ENCODE data around the gene GZMM.

GZMM gene

DNA sequence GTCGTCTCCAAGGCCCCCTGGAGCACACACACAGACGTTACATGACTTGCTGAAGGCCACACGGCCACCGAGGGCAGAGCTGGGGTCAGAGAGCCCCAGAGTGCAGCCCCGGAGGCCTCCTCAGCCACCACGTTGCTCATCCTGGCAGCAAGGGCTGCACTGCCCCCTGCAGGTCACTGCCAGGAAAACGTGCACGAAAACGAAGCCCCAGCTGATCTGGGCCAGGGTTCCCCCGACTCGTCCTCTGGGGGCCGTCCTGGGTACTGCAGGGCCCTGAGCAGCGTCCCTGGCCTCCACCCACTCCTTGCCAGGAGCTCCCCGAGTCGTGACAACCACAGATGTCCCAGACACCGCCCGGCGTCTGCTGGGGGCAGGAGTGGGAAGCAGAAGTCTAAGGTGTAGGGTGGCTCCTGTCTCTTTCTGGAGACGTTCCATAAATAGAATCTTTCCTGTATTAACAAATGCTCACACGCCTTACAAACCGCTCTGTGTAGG lies 33.2 kb upstream of the GZMM start (continued):
- no peak for TF ChIP-seq ZNF837 (tag by site-specific recombination; IDR thresholded peaks at IDR 0.05)
- TF ChIP-seq ZNF555 (tag by site-specific recombination; conservative IDR thresholded peaks at IDR 0.05) = no peak
- TF ChIP-seq ZNF239 (tag by site-specific recombination; IDR thresholded peaks at IDR 0.05) = no peak
- no peak for TF ChIP-seq ZNF426 (tag by site-specific recombination; IDR thresholded peaks at IDR 0.05)
- TF ChIP-seq, protein P1, sequence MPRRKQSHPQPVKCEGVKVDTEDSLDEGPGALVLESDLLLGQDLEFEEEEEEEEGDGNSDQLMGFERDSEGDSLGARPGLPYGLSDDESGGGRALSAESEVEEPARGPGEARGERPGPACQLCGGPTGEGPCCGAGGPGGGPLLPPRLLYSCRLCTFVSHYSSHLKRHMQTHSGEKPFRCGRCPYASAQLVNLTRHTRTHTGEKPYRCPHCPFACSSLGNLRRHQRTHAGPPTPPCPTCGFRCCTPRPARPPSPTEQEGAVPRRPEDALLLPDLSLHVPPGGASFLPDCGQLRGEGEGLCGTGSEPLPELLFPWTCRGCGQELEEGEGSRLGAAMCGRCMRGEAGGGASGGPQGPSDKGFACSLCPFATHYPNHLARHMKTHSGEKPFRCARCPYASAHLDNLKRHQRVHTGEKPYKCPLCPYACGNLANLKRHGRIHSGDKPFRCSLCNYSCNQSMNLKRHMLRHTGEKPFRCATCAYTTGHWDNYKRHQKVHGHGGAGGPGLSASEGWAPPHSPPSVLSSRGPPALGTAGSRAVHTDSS (tag by site-specific recombination; IDR thresholded peaks at IDR 0.05) = no peak
- TF ChIP-seq, protein P2, sequence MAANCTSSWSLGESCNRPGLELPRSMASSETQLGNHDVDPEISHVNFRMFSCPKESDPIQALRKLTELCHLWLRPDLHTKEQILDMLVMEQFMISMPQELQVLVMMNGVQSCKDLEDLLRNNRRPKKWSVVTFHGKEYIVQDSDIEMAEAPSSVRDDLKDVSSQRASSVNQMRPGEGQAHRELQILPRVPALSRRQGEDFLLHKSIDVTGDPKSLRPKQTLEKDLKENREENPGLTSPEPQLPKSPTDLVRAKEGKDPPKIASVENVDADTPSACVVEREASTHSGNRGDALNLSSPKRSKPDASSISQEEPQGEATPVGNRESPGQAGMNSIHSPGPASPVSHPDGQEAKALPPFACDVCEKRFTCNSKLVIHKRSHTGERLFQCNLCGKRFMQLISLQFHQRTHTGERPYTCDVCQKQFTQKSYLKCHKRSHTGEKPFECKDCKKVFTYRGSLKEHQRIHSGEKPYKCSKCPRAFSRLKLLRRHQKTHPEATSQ (tag by site-specific recombination; IDR thresholded peaks at IDR 0.05) = no peak
- TF ChIP-seq, protein P3, sequence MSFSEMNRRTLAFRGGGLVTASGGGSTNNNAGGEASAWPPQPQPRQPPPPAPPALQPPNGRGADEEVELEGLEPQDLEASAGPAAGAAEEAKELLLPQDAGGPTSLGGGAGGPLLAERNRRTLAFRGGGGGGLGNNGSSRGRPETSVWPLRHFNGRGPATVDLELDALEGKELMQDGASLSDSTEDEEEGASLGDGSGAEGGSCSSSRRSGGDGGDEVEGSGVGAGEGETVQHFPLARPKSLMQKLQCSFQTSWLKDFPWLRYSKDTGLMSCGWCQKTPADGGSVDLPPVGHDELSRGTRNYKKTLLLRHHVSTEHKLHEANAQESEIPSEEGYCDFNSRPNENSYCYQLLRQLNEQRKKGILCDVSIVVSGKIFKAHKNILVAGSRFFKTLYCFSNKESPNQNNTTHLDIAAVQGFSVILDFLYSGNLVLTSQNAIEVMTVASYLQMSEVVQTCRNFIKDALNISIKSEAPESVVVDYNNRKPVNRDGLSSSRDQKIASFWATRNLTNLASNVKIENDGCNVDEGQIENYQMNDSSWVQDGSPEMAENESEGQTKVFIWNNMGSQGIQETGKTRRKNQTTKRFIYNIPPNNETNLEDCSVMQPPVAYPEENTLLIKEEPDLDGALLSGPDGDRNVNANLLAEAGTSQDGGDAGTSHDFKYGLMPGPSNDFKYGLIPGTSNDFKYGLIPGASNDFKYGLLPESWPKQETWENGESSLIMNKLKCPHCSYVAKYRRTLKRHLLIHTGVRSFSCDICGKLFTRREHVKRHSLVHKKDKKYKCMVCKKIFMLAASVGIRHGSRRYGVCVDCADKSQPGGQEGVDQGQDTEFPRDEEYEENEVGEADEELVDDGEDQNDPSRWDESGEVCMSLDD (tag by site-specific recombination; IDR thresholded peaks at IDR 0.05) = peak; percentile 57; the same call in 1 of the 2 replicates
- TF ChIP-seq, protein P4, sequence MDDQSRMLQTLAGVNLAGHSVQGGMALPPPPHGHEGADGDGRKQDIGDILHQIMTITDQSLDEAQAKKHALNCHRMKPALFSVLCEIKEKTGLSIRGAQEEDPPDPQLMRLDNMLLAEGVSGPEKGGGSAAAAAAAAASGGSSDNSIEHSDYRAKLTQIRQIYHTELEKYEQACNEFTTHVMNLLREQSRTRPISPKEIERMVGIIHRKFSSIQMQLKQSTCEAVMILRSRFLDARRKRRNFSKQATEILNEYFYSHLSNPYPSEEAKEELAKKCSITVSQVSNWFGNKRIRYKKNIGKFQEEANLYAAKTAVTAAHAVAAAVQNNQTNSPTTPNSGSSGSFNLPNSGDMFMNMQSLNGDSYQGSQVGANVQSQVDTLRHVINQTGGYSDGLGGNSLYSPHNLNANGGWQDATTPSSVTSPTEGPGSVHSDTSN (CRISPR knock-in tag; IDR thresholded peaks at IDR 0.05) = no peak
- TF ChIP-seq KLF9 (tag by site-specific recombination; IDR thresholded peaks at IDR 0.05; ENCODE audit: low read depth) = no peak
- peak; percentile 41; the same call in 1 of the 2 replicates for TF ChIP-seq ZNF76 (tag by site-specific recombination; IDR thresholded peaks at IDR 0.05; ENCODE audit: borderline replicate concordance, low read depth)
- TF ChIP-seq ZNF341 (tag by site-specific recombination; IDR thresholded peaks at IDR 0.05; ENCODE audit: low read depth) = no peak
- TF ChIP-seq ZNF24 (tag by site-specific recombination; IDR thresholded peaks at IDR 0.05) = no peak
- TF ChIP-seq, protein P5, sequence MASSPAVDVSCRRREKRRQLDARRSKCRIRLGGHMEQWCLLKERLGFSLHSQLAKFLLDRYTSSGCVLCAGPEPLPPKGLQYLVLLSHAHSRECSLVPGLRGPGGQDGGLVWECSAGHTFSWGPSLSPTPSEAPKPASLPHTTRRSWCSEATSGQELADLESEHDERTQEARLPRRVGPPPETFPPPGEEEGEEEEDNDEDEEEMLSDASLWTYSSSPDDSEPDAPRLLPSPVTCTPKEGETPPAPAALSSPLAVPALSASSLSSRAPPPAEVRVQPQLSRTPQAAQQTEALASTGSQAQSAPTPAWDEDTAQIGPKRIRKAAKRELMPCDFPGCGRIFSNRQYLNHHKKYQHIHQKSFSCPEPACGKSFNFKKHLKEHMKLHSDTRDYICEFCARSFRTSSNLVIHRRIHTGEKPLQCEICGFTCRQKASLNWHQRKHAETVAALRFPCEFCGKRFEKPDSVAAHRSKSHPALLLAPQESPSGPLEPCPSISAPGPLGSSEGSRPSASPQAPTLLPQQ (tag by site-specific recombination; IDR thresholded peaks at IDR 0.05) = no peak
- no peak for TF ChIP-seq ZFP41 (tag by site-specific recombination; IDR thresholded peaks at IDR 0.05; ENCODE audit: borderline replicate concordance)
- TF ChIP-seq ZBTB7A (tag by site-specific recombination; IDR thresholded peaks at IDR 0.05; ENCODE audit: low read depth) = no peak
- TF ChIP-seq MYNN (tag by site-specific recombination; IDR thresholded peaks at IDR 0.05; ENCODE audit: borderline replicate concordance) = no peak
- TF ChIP-seq ZBTB8A (tag by site-specific recombination; IDR thresholded peaks at IDR 0.05) = no peak
- TF ChIP-seq ZNF248 (tag by site-specific recombination; IDR thresholded peaks at IDR 0.05) = no peak
- no peak for TF ChIP-seq ZNF626 (tag by site-specific recombination; IDR thresholded peaks at IDR 0.05)
- no peak for TF ChIP-seq ZNF394 (tag by site-specific recombination; IDR thresholded peaks at IDR 0.05; ENCODE audit: borderline replicate concordance)
- TF ChIP-seq SP3 (tag by site-specific recombination; IDR thresholded peaks at IDR 0.05) = no peak
- TF ChIP-seq ZNF610 (tag by site-specific recombination; IDR thresholded peaks at IDR 0.05; ENCODE audit: borderline replicate concordance) = peak; percentile 19; the same call in 1 of the 2 replicates
- TF ChIP-seq BCL11A (tag by site-specific recombination; IDR thresholded peaks at IDR 0.05; ENCODE audit: low read depth) = no peak
- TF ChIP-seq ZNF48 (tag by site-specific recombination; IDR thresholded peaks at IDR 0.05) = no peak
- TF ChIP-seq ZNF830 (tag by site-specific recombination; IDR thresholded peaks at IDR 0.05; ENCODE audit: low read depth) = no peak
- TF ChIP-seq, protein P6, sequence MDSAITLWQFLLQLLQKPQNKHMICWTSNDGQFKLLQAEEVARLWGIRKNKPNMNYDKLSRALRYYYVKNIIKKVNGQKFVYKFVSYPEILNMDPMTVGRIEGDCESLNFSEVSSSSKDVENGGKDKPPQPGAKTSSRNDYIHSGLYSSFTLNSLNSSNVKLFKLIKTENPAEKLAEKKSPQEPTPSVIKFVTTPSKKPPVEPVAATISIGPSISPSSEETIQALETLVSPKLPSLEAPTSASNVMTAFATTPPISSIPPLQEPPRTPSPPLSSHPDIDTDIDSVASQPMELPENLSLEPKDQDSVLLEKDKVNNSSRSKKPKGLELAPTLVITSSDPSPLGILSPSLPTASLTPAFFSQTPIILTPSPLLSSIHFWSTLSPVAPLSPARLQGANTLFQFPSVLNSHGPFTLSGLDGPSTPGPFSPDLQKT (IDR thresholded peaks at IDR 0.05; ENCODE audit: borderline replicate concordance, low read depth, low read length) = no peak
- TF ChIP-seq ZNF561 (tag by site-specific recombination; IDR thresholded peaks at IDR 0.05; ENCODE audit: borderline replicate concordance) = peak; percentile 49; the same call in 1 of the 2 replicates
- TF ChIP-seq MZF1 (tag by site-specific recombination; IDR thresholded peaks at IDR 0.05; ENCODE audit: borderline replicate concordance) = no peak
- TF ChIP-seq ZNF654 (tag by site-specific recombination; IDR thresholded peaks at IDR 0.05; ENCODE audit: low read depth) = peak; percentile 45
- no peak; the same call in 1 of the 2 replicates for TF ChIP-seq ZNF2 (tag by site-specific recombination; IDR thresholded peaks at IDR 0.05)
- peak; percentile 80; the same call in 1 of the 2 replicates for TF ChIP-seq ZBTB48 (tag by site-specific recombination; IDR thresholded peaks at IDR 0.05)
- no peak for TF ChIP-seq ZNF585B (tag by site-specific recombination; IDR thresholded peaks at IDR 0.05)
